Immature natural killer cell (primary cell): ENCODE data around the gene PPP1R15B. TPM values are rescaled to one million over a fixed set of nuclear protein-coding genes. Genes with fewer than 3 reads are reported as not detected.

Source experiments
- DNase-seq, 3 donors: peaks; one replicate each; pipeline ENCODE4 v3.0.0; 2022; ENCODE audit warnings: mixed read lengths in 1 of 3
- H3K27ac Mint-ChIP-seq, 6 donors: one replicate each; pipeline ENCODE4 v1.8.0; 2020; ENCODE audit warnings: mixed read lengths in 6 of 6, mild to moderate bottlenecking in 5 of 6, inconsistent platforms in 4 of 6, moderate library complexity in 3 of 6
- H3K27me3 Mint-ChIP-seq, 3 donors: one replicate each; pipeline ENCODE4 v1.8.0; 2020 to 2021; ENCODE audit warnings: low read depth in 3 of 3, mild to moderate bottlenecking in 3 of 3, mixed read lengths in 3 of 3, moderate library complexity in 3 of 3, inconsistent platforms in 1 of 3
- H3K36me3 Mint-ChIP-seq, 3 donors: one replicate each; pipeline ENCODE4 v1.8.0; 2020; ENCODE audit warnings: mixed read lengths in 3 of 3, inconsistent platforms in 2 of 3, mild to moderate bottlenecking in 2 of 3
- H3K4me1 Mint-ChIP-seq, 2 donors: one replicate each; pipeline ENCODE4 v1.8.0; 2020; ENCODE audit warnings: inconsistent platforms in 2 of 2, mild to moderate bottlenecking in 2 of 2, mixed read lengths in 2 of 2, moderate library complexity in 1 of 2
- H3K4me3 Mint-ChIP-seq, 5 donors: one replicate each; pipeline ENCODE4 v1.8.0; 2020; ENCODE audit warnings: mild to moderate bottlenecking in 5 of 5, mixed read lengths in 5 of 5, inconsistent platforms in 3 of 5, moderate library complexity in 3 of 5
- H3K9me3 Mint-ChIP-seq, 6 donors: one replicate each; pipeline ENCODE4 v1.8.0; 2020; ENCODE audit warnings: mild to moderate bottlenecking in 6 of 6, mixed read lengths in 6 of 6, inconsistent platforms in 4 of 6, moderate library complexity in 3 of 6
- polyA plus RNA-seq, 3 donors: library from polyadenylated mRNA; unstranded; fragments of 300-500 nt; fragmentation: Illumina TruSeq; gene quantifications; one replicate each; pipeline ENCODE4 v1.2.3, GENCODE V29; 2021

PPP1R15B gene
- polyA plus RNA-seq: 10 to 100 TPM; 13.5 to 23.0 (median 17.3) TPM

GRCh38 chr1:204411451-204412204 is at the start of gene PPP1R15B:
Gene PPP1R15B (minus strand): TSS chr1:204411817. CDS start chr1:204411411, 406 bp downstream.
- H3K4me1 Mint-ChIP-seq: peaks cover 45 to 58% of the 10 kb centered on the region in 2 donors
- H3K4me3 Mint-ChIP-seq: peak within 1 kb of the TSS; percentile 92 to 99 (median 99)
- peak within 1 kb of the TSS; percentile 100 for H3K27ac Mint-ChIP-seq
- H3K27me3 Mint-ChIP-seq: peaks cover 14 to 15% (median 15%) of the 10 kb centered on the region in 3 donors
- peak; percentile 98 to 99 (median 98) for DNase-seq
- no peaks in the 10 kb centered on the region for H3K9me3 Mint-ChIP-seq
- H3K36me3 Mint-ChIP-seq: peaks cover 0 to 14% (median 0%) of the 10 kb centered on the region in 3 donors

- peaks cover 4 to 33% (median 18%) of the 10 kb centered on the region in 3 donors for H3K36me3 Mint-ChIP-seq
- H3K4me1 Mint-ChIP-seq: peaks cover 21 to 57% of the 10 kb centered on the region in 2 donors
Observed at GRCh38 chr1:204460346-204460745, 48.7 kb upstream of the PPP1R15B start.

GRCh38 chr1:204459706-204460105 is 48.1 kb upstream of the PPP1R15B start:
- H3K27ac Mint-ChIP-seq: peak overlapping the region in 1 of 6 donors; percentile 50
- H3K9me3 Mint-ChIP-seq: no peaks in the 10 kb centered on the region
- H3K27me3 Mint-ChIP-seq: peaks cover 0 to 3% (median 0%) of the 10 kb centered on the region in 3 donors
- no peak overlapping the region for H3K4me3 Mint-ChIP-seq
- no peak for DNase-seq
- peaks cover 21 to 51% of the 10 kb centered on the region in 2 donors for H3K4me1 Mint-ChIP-seq
- peaks cover 4 to 31% (median 15%) of the 10 kb centered on the region in 3 donors for H3K36me3 Mint-ChIP-seq

More at GRCh38 chr1:204460346-204460745, 48.7 kb upstream of the PPP1R15B start:
- DNase-seq: no peak
- Mint-ChIP-seq H3K4me3 (peak overlapping the region in 1 of 5 donors; percentile 79), H3K27ac (peak overlapping the region in 4 of 6 donors; percentile 8 to 96 (median 52)), H3K9me3 (no peaks in the 10 kb centered on the region), H3K27me3 (peaks cover 0 to 3% (median 0%) of the 10 kb centered on the region in 3 donors)

GRCh38 chr1:204457666-204458065 is 46.0 kb upstream of the PPP1R15B start:
- H3K4me1 Mint-ChIP-seq: peaks cover 31 to 42% of the 10 kb centered on the region in 2 donors
- DNase-seq: no peak
- peak overlapping the region in 1 of 6 donors; percentile 77 for H3K27ac Mint-ChIP-seq

GRCh38 chr1:204456826-204457442 is 45.3 kb upstream of the PPP1R15B start:
- H3K4me1 Mint-ChIP-seq: peaks cover 25 to 36% of the 10 kb centered on the region in 2 donors
- no peak for DNase-seq
- H3K27me3 Mint-ChIP-seq: peaks cover 0 to 3% (median 0%) of the 10 kb centered on the region in 3 donors
- H3K9me3 Mint-ChIP-seq: no peaks in the 10 kb centered on the region
- peaks cover 4 to 32% (median 22%) of the 10 kb centered on the region in 3 donors for H3K36me3 Mint-ChIP-seq
- peak overlapping the region in 3 of 6 donors; percentile 19 to 62 (median 24) for H3K27ac Mint-ChIP-seq
- H3K4me3 Mint-ChIP-seq: no peak overlapping the region

More at GRCh38 chr1:204457666-204458065, 46.0 kb upstream of the PPP1R15B start:
- H3K9me3 Mint-ChIP-seq: no peaks in the 10 kb centered on the region
- H3K36me3 Mint-ChIP-seq: peaks cover 4 to 32% (median 22%) of the 10 kb centered on the region in 3 donors
- no peak overlapping the region for H3K4me3 Mint-ChIP-seq
- peaks cover 0 to 3% (median 0%) of the 10 kb centered on the region in 3 donors for H3K27me3 Mint-ChIP-seq

- peaks cover 14 to 27% of the 10 kb centered on the region in 2 donors for H3K4me1 Mint-ChIP-seq
- no peaks in the 10 kb centered on the region for H3K9me3 Mint-ChIP-seq
- no peak overlapping the region for H3K27ac Mint-ChIP-seq
Observed at GRCh38 chr1:204455831-204456145, 44.2 kb upstream of the PPP1R15B start.

GRCh38 chr1:204455063-204455830 is 43.6 kb upstream of the PPP1R15B start:
- Mint-ChIP-seq H3K27ac (peak overlapping the region in 1 of 6 donors; percentile 46), H3K4me1 (peaks cover 11 to 25% of the 10 kb centered on the region in 2 donors), H3K4me3 (no peak overlapping the region), H3K27me3 (peaks cover 0 to 3% (median 0%) of the 10 kb centered on the region in 3 donors), H3K9me3 (no peaks in the 10 kb centered on the region), H3K36me3 (peaks cover 4 to 28% (median 12%) of the 10 kb centered on the region in 3 donors)
- no peak for DNase-seq

More at GRCh38 chr1:204455831-204456145, 44.2 kb upstream of the PPP1R15B start:
- peaks cover 4 to 28% (median 17%) of the 10 kb centered on the region in 3 donors for H3K36me3 Mint-ChIP-seq
- no peak for DNase-seq
- H3K4me3 Mint-ChIP-seq: no peak overlapping the region
- peaks cover 0 to 2% (median 0%) of the 10 kb centered on the region in 3 donors for H3K27me3 Mint-ChIP-seq

GRCh38 chr1:204454476-204454875 is 42.9 kb upstream of the PPP1R15B start:
- Mint-ChIP-seq H3K9me3 (no peaks in the 10 kb centered on the region), H3K27ac (peak overlapping the region in 1 of 6 donors; percentile 73), H3K36me3 (peaks cover 4 to 26% (median 12%) of the 10 kb centered on the region in 3 donors), H3K27me3 (peaks cover 0 to 3% (median 0%) of the 10 kb centered on the region in 3 donors), H3K4me1 (peaks cover 11 to 17% of the 10 kb centered on the region in 2 donors), H3K4me3 (no peak overlapping the region)
- no peak for DNase-seq

- H3K9me3 Mint-ChIP-seq: no peaks in the 10 kb centered on the region
- DNase-seq: peak; percentile 67 to 69 (median 69)
- H3K27me3 Mint-ChIP-seq: peaks cover 0 to 3% (median 0%) of the 10 kb centered on the region in 3 donors
- peak overlapping the region; percentile 77 to 94 (median 86) for H3K27ac Mint-ChIP-seq
- peaks cover 11 to 18% of the 10 kb centered on the region in 2 donors for H3K4me1 Mint-ChIP-seq
- peak overlapping the region; percentile 29 to 71 (median 58) for H3K4me3 Mint-ChIP-seq
- H3K36me3 Mint-ChIP-seq: peaks cover 4 to 25% (median 12%) of the 10 kb centered on the region in 3 donors
Observed at GRCh38 chr1:204453141-204453772, 41.6 kb upstream of the PPP1R15B start.

- DNase-seq: no peak
- H3K36me3 Mint-ChIP-seq: peaks cover 6 to 22% (median 8%) of the 10 kb centered on the region in 3 donors
- no peaks in the 10 kb centered on the region for H3K9me3 Mint-ChIP-seq
- H3K4me3 Mint-ChIP-seq: no peak overlapping the region
- peaks cover 12 to 20% of the 10 kb centered on the region in 2 donors for H3K4me1 Mint-ChIP-seq
- H3K27ac Mint-ChIP-seq: peak overlapping the region in 4 of 6 donors; percentile 40 to 79 (median 69)
- H3K27me3 Mint-ChIP-seq: peaks cover 0 to 2% (median 0%) of the 10 kb centered on the region in 3 donors
Observed at GRCh38 chr1:204451352-204452124, 39.9 kb upstream of the PPP1R15B start.

- no peak for DNase-seq
- peak overlapping the region in 5 of 6 donors; percentile 7 to 75 (median 30) for H3K27ac Mint-ChIP-seq
- peaks cover 0 to 2% (median 0%) of the 10 kb centered on the region in 3 donors for H3K27me3 Mint-ChIP-seq
- no peaks in the 10 kb centered on the region for H3K9me3 Mint-ChIP-seq
- H3K36me3 Mint-ChIP-seq: peaks cover 6 to 22% (median 8%) of the 10 kb centered on the region in 3 donors
- peaks cover 15 to 23% of the 10 kb centered on the region in 2 donors for H3K4me1 Mint-ChIP-seq
- no peak overlapping the region for H3K4me3 Mint-ChIP-seq
Observed at GRCh38 chr1:204450461-204451257, 39.0 kb upstream of the PPP1R15B start.
